Esophagus (tissue), 2 donors: ENCODE data around the gene PRIM2. TPM values are rescaled to one million over a fixed set of nuclear protein-coding genes. Genes with fewer than 3 reads are reported as not detected.
"Not testable (repeated sequence)": the region's sequence is repeated elsewhere in the genome, so short reads cannot be mapped to it uniquely, and the experiment has no call there.

Experiments
- H3K27ac ChIP-seq, 2 donors: one replicate each; pipeline ENCODE4 v1.5.1; 2013; ENCODE audit warnings: low read depth in 2 of 2, mild to moderate bottlenecking in 2 of 2, inconsistent platforms in 1 of 2, low read length in 1 of 2, moderate library complexity in 1 of 2
- H3K27me3 ChIP-seq, 2 donors: one replicate each; pipeline ENCODE4 v1.6.1; 2013; ENCODE audit warnings: low read length in 2 of 2, control low read depth in 1 of 2, mild to moderate bottlenecking in 1 of 2; ENCODE audit not compliant: insufficient read depth in 2 of 2, control insufficient read depth in 1 of 2
- H3K36me3 ChIP-seq, 2 donors: one replicate each; pipeline ENCODE4 v1.6.1; 2013; ENCODE audit warnings: low read length in 1 of 2; ENCODE audit not compliant: control insufficient read depth in 2 of 2, insufficient read depth in 2 of 2
- H3K4me1 ChIP-seq, 2 donors: one replicate each; pipeline ENCODE4 v1.6.1; 2013; ENCODE audit warnings: low read length in 1 of 2; ENCODE audit not compliant: control insufficient read depth in 2 of 2, insufficient read depth in 2 of 2
- H3K4me3 ChIP-seq, 2 donors: one replicate each; pipeline ENCODE4 v1.5.1; 2013; ENCODE audit warnings: low read length in 2 of 2, mild to moderate bottlenecking in 2 of 2, low read depth in 1 of 2, moderate library complexity in 1 of 2
- H3K9me3 ChIP-seq, 2 donors: one replicate each; pipeline ENCODE4 v1.6.1; 2013; ENCODE audit warnings: mild to moderate bottlenecking in 2 of 2, low read depth in 1 of 2, low read length in 1 of 2, moderate library complexity in 1 of 2; ENCODE audit not compliant: control insufficient read depth in 2 of 2, insufficient read depth in 1 of 2
- WGBS, 2 donors: extraction: QIAGEN DNeasy Blood & Tissue Kit; methylation state at CpG; one replicate each; pipeline ENCODE4 v1.1.7; 2013; 5-methylcytosine and 5-hydroxymethylcytosine counted together
- polyA plus RNA-seq, 2 donors: library from polyadenylated mRNA; stranded (reverse); fragments of 200-250 nt; gene quantifications; one replicate each; pipeline ENCODE4 v1.2.3, GENCODE V29; 2013
- donor health status: healthy with polysubstance abuse.
- donor health status: Bipolar disorder and iron deficiency.

The PRIM2 gene
- 1 to 10 TPM; 3.7 to 4.5 TPM for polyA plus RNA-seq

GRCh38 chr6:57317060-57317943, at the start of gene PRIM2:
PRIM2 (plus strand) TSS chr6:57317630; CDS start chr6:57318446, 816 bp downstream.
- H3K27ac ChIP-seq: peak within 1 kb of the TSS; percentile 18 to 79
- WGBS, 2 donors: 0 to 1% methylated on average over 27 of the region's 27 CpGs

GRCh38 chr6:57268294-57268640, 49.2 kb upstream of the PRIM2 start:
- Histone ChIP-seq H3K4me1 (no peaks in the 10 kb centered on the region), H3K27ac (no peak overlapping the region), H3K4me3 (no peak overlapping the region), H3K36me3 (no peaks in the 10 kb centered on the region), H3K9me3 (no peaks in the 10 kb centered on the region), H3K27me3 (no peaks in the 10 kb centered on the region)

More at GRCh38 chr6:57317060-57317943, at the start of gene PRIM2:
- Histone ChIP-seq H3K4me1 (no peaks in the 10 kb centered on the region), H3K9me3 (no peaks in the 10 kb centered on the region), H3K36me3 (peaks cover 0 to 2% of the 10 kb centered on the region in 2 donors), H3K4me3 (peak within 1 kb of the TSS; percentile 62 to 83), H3K27me3 (no peaks in the 10 kb centered on the region)

GRCh38 chr6:57274113-57274824, 43.2 kb upstream of the PRIM2 start:
- not testable (repeated sequence) for H3K9me3 ChIP-seq, H3K4me1 ChIP-seq
- WGBS, 2 donors: 89% methylated on average over 17 of the region's 17 CpGs

GRCh38 chr6:57275384-57275783, 42.0 kb upstream of the PRIM2 start:
- Histone ChIP-seq H3K27me3 (no peaks in the 10 kb centered on the region), H3K4me3 (no peak overlapping the region), H3K9me3 (no peaks in the 10 kb centered on the region), H3K4me1 (no peaks in the 10 kb centered on the region), H3K36me3 (no peaks in the 10 kb centered on the region), H3K27ac (no peak overlapping the region)
- 81 to 82% methylated on average over 3 of the region's 3 CpGs for WGBS, 2 donors

More at GRCh38 chr6:57274113-57274824, 43.2 kb upstream of the PRIM2 start:
- not testable (repeated sequence) for H3K36me3 ChIP-seq, H3K4me3 ChIP-seq, H3K27me3 ChIP-seq, H3K27ac ChIP-seq

GRCh38 chr6:57276946-57277345, 40.5 kb upstream of the PRIM2 start:
- Histone ChIP-seq H3K36me3 (no peaks in the 10 kb centered on the region), H3K9me3 (no peaks in the 10 kb centered on the region), H3K27me3 (no peaks in the 10 kb centered on the region), H3K4me1 (no peaks in the 10 kb centered on the region), H3K4me3 (no peak overlapping the region), H3K27ac (no peak overlapping the region)

- Histone ChIP-seq H3K4me1 (no peaks in the 10 kb centered on the region), H3K9me3 (no peaks in the 10 kb centered on the region), H3K27ac (no peak overlapping the region), H3K36me3 (no peaks in the 10 kb centered on the region), H3K27me3 (no peaks in the 10 kb centered on the region), H3K4me3 (no peak overlapping the region)
- WGBS, 2 donors: 86 to 89% methylated on average over 2 of the region's 2 CpGs
Observed at GRCh38 chr6:57278570-57278969, 38.9 kb upstream of the PRIM2 start.

- Histone ChIP-seq H3K4me3 (no peak overlapping the region), H3K9me3 (no peaks in the 10 kb centered on the region), H3K27me3 (no peaks in the 10 kb centered on the region), H3K4me1 (no peaks in the 10 kb centered on the region), H3K36me3 (no peaks in the 10 kb centered on the region), H3K27ac (no peak overlapping the region)
- WGBS, 2 donors: 77 to 86% methylated on average over 2 of the region's 2 CpGs
Observed at GRCh38 chr6:57279013-57279412, 38.4 kb upstream of the PRIM2 start.

GRCh38 chr6:57283106-57283505, 34.3 kb upstream of the PRIM2 start:
- Histone ChIP-seq H3K4me3 (no peak overlapping the region), H3K27me3 (no peaks in the 10 kb centered on the region), H3K36me3 (no peaks in the 10 kb centered on the region), H3K9me3 (no peaks in the 10 kb centered on the region), H3K4me1 (peaks cover 0 to 5% of the 10 kb centered on the region in 2 donors), H3K27ac (no peak overlapping the region)

- Histone ChIP-seq H3K9me3 (no peaks in the 10 kb centered on the region), H3K36me3 (no peaks in the 10 kb centered on the region), H3K4me3 (no peak overlapping the region), H3K27me3 (no peaks in the 10 kb centered on the region), H3K4me1 (peaks cover 0 to 5% of the 10 kb centered on the region in 2 donors), H3K27ac (no peak overlapping the region)
- 43 to 51% methylated on average over 2 of the region's 2 CpGs for WGBS, 2 donors
Observed at GRCh38 chr6:57283911-57284455, 33.4 kb upstream of the PRIM2 start.
